ENCODE data around the gene RNF130.

RNF130 gene

GRCh38 chr5:180009581-180009980, 62.0 kb downstream of the RNF130 start:
- Histone ChIP-seq H2AFZ (no peak overlapping the region), H3K4me3 (ENCODE audit: low read depth, low read length) (no peak overlapping the region), H3K36me3 (ENCODE audit: control insufficient read depth, insufficient read depth, low read length) (no peaks in the 10 kb centered on the region), H3K27me3 (ENCODE audit: control insufficient read depth, insufficient read depth, low read length) (no peaks in the 10 kb centered on the region), H3K4me1 (no peaks in the 10 kb centered on the region), H3K27ac (no peak overlapping the region), H3K79me2 (peaks cover 2% of the 10 kb centered on the region), H3K9me3 (ENCODE audit: control insufficient read depth, low read length) (no peaks in the 10 kb centered on the region), H3K9ac (no peak overlapping the region), H3K4me2 (ENCODE audit: low read length) (no peak overlapping the region)
- TF ChIP-seq, protein P1, sequence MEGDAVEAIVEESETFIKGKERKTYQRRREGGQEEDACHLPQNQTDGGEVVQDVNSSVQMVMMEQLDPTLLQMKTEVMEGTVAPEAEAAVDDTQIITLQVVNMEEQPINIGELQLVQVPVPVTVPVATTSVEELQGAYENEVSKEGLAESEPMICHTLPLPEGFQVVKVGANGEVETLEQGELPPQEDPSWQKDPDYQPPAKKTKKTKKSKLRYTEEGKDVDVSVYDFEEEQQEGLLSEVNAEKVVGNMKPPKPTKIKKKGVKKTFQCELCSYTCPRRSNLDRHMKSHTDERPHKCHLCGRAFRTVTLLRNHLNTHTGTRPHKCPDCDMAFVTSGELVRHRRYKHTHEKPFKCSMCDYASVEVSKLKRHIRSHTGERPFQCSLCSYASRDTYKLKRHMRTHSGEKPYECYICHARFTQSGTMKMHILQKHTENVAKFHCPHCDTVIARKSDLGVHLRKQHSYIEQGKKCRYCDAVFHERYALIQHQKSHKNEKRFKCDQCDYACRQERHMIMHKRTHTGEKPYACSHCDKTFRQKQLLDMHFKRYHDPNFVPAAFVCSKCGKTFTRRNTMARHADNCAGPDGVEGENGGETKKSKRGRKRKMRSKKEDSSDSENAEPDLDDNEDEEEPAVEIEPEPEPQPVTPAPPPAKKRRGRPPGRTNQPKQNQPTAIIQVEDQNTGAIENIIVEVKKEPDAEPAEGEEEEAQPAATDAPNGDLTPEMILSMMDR (IDR thresholded peaks at IDR 0.05): no peak

GRCh38 chr5:180008433-180008832, 63.1 kb downstream of the RNF130 start:
- no peak overlapping the region for H2AFZ ChIP-seq
- no peaks in the 10 kb centered on the region for H3K36me3 ChIP-seq (ENCODE audit: control insufficient read depth, insufficient read depth, low read length)
- TF ChIP-seq, protein P1 (IDR thresholded peaks at IDR 0.05): no peak
- no peaks in the 10 kb centered on the region for H3K4me1 ChIP-seq
- H3K79me2 ChIP-seq: peaks cover 2% of the 10 kb centered on the region
- H3K4me2 ChIP-seq (ENCODE audit: low read length): no peak overlapping the region
- H3K27ac ChIP-seq: no peak overlapping the region
- no peak overlapping the region for H3K9ac ChIP-seq
- no peaks in the 10 kb centered on the region for H3K27me3 ChIP-seq (ENCODE audit: control insufficient read depth, insufficient read depth, low read length)
- no peak overlapping the region for H3K4me3 ChIP-seq (ENCODE audit: low read depth, low read length)
- no peaks in the 10 kb centered on the region for H3K9me3 ChIP-seq (ENCODE audit: control insufficient read depth, low read length)

- no peak overlapping the region for H3K27ac ChIP-seq
- H2AFZ ChIP-seq: no peak overlapping the region
- H3K36me3 ChIP-seq (ENCODE audit: control insufficient read depth, insufficient read depth, low read length): no peaks in the 10 kb centered on the region
- H3K9me3 ChIP-seq (ENCODE audit: control insufficient read depth, low read length): no peaks in the 10 kb centered on the region
- TF ChIP-seq, protein P1 (IDR thresholded peaks at IDR 0.05): no peak
- no peak overlapping the region for H3K9ac ChIP-seq
- no peak overlapping the region for H3K4me3 ChIP-seq (ENCODE audit: low read depth, low read length)
- no peaks in the 10 kb centered on the region for H3K27me3 ChIP-seq (ENCODE audit: control insufficient read depth, insufficient read depth, low read length)
- H3K79me2 ChIP-seq: peaks cover 2% of the 10 kb centered on the region
- H3K4me1 ChIP-seq: no peaks in the 10 kb centered on the region
- H3K4me2 ChIP-seq (ENCODE audit: low read length): no peak overlapping the region
Observed at GRCh38 chr5:180007582-180007981, 64.0 kb downstream of the RNF130 start.

GRCh38 chr5:180006141-180006540, 65.4 kb downstream of the RNF130 start:
- H3K9me3 ChIP-seq (ENCODE audit: control insufficient read depth, low read length): no peaks in the 10 kb centered on the region
- TF ChIP-seq, protein P1 (IDR thresholded peaks at IDR 0.05): no peak
- no peaks in the 10 kb centered on the region for H3K36me3 ChIP-seq (ENCODE audit: control insufficient read depth, insufficient read depth, low read length)
- no peak overlapping the region for H3K9ac ChIP-seq
- H3K4me3 ChIP-seq (ENCODE audit: low read depth, low read length): no peak overlapping the region
- H2AFZ ChIP-seq: no peak overlapping the region
- no peaks in the 10 kb centered on the region for H3K4me1 ChIP-seq
- H3K27me3 ChIP-seq (ENCODE audit: control insufficient read depth, insufficient read depth, low read length): no peaks in the 10 kb centered on the region
- no peak overlapping the region for H3K4me2 ChIP-seq (ENCODE audit: low read length)
- H3K27ac ChIP-seq: no peak overlapping the region
- H3K79me2 ChIP-seq: peaks cover 2% of the 10 kb centered on the region

DNA sequence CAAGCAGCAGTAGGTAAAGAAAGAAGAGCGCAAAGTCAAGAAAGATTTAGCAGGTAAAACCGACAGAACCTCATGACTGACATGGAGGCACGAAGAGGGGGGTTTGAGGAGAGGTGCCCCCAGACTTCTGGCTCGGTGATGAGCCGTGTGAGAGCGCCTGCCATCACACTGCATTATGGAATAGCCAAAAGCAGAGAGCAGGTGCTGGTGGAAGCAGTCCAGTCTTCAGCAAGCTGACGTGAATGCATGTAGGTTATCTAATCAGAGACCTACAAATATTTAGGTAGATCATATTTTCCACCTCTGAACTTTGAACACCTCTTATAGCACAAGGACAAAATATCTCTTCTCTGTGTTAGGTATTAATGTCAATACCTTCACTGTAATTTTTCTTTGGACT, 68.4 kb downstream of the RNF130 start:
- TF ChIP-seq, protein P1 (IDR thresholded peaks at IDR 0.05): no peak
- Histone ChIP-seq H3K79me2 (no peaks in the 10 kb centered on the region), H3K9me3 (ENCODE audit: control insufficient read depth, low read length) (no peaks in the 10 kb centered on the region), H3K9ac (no peak overlapping the region), H3K36me3 (ENCODE audit: control insufficient read depth, insufficient read depth, low read length) (no peaks in the 10 kb centered on the region), H2AFZ (no peak overlapping the region), H3K4me3 (ENCODE audit: low read depth, low read length) (no peak overlapping the region), H3K4me2 (ENCODE audit: low read length) (no peak overlapping the region), H3K4me1 (no peaks in the 10 kb centered on the region), H3K27me3 (ENCODE audit: control insufficient read depth, insufficient read depth, low read length) (no peaks in the 10 kb centered on the region), H3K27ac (no peak overlapping the region)

All from parathyroid adenoma (tissue), 2 donors.